A549 (cell line): ENCODE data around the gene TYW3. TPM values are rescaled to one million over a fixed set of nuclear protein-coding genes. Genes with fewer than 3 reads are reported as not detected.
A peak's percentile ranks its signal among the peaks of the same experiment; 100 is the strongest.

ENCODE experiments used
- ATAC-seq, 2 experiments: fragments of 200-7000 bp in 1 of 2; fragments of >200 bp in 1 of 2; cut with Nextera tagmentation in 1 of 2; cut with Tn5 transposase in 1 of 2; 3 replicates each; pipeline versions ENCODE4 v1.8.0 to v1.9.1; 2018 to 2020; ENCODE audit warnings: mild to moderate bottlenecking in 1 of 2, moderate library complexity in 1 of 2
- CTCF ChIA-PET: fragments of 300-600 bp; sonication (Branson Sonifier 250); formaldehyde crosslinking; extraction: SDS; loops from one replicate; lab custom pipeline; 2021; ENCODE audit warnings: antibody characterized with exemption, inconsistent platforms; lab: Yijun Ruan, JAX
- POLR2A ChIA-PET: fragments of 350-600 bp; formaldehyde crosslinking; extraction: SDS; loops from one replicate; lab custom pipeline; 2021; ENCODE audit warnings: antibody characterized with exemption, inconsistent platforms; lab: Yijun Ruan, JAX
- DNase-seq, 2 experiments: peaks; one replicate each; pipeline versions ENCODE4 v3.0.0 to v3.0.0-alpha.2; 2011 to 2016; ENCODE audit warnings: low read depth in 1 of 2, low spot score in 1 of 2
- FAIRE-seq: peaks from 2 replicates; lab custom pipeline; 2011; peaks lifted over from hg19 to GRCh38; lab: Jason Lieb, UNC
- H3K27ac ChIP-seq, 2 experiments: fragments of >200 bp; sonication (Bioruptor Twin); formaldehyde crosslinking; 3 replicates each; pipeline ENCODE4 v1.5.1; 2016 to 2017
- H3K4me1 ChIP-seq: fragments of >200 bp; sonication (Bioruptor Twin); formaldehyde crosslinking; 3 replicates; pipeline ENCODE4 v1.6.1; 2016
- H3K4me2 ChIP-seq: fragments of >200 bp; sonication (Bioruptor Twin); formaldehyde crosslinking; 3 replicates; pipeline ENCODE4 v1.6.1; 2016
- H3K4me3 ChIP-seq: fragments of >200 bp; sonication (Bioruptor Twin); formaldehyde crosslinking; 3 replicates; pipeline ENCODE4 v1.5.1; 2016
- H3K9me3 ChIP-seq: fragments of >200 bp; sonication (Bioruptor Twin); formaldehyde crosslinking; 3 replicates; pipeline ENCODE4 v1.6.1; 2016
- EHMT2 ChIP-seq: fragments of 200-600 bp; sonication (generic); IDR thresholded peaks from 2 replicates; pipeline ENCODE4 v1.6.1; 2016; ENCODE audit warnings: antibody characterized with exemption, low read depth, mild to moderate bottlenecking, moderate library complexity
- EP300 ChIP-seq, 2 experiments: fragments of >200 bp; sonication (Bioruptor Twin); formaldehyde crosslinking; IDR thresholded peaks; 2 replicates in 1 of 2; 3 replicates in 1 of 2; pipeline ENCODE4 v1.6.1; 2016 to 2017
- KDM1A ChIP-seq: fragments of 200-600 bp; sonication (generic); IDR thresholded peaks from 2 replicates; pipeline ENCODE4 v1.6.1; 2016; ENCODE audit warnings: low read depth, mild to moderate bottlenecking
- MAFK ChIP-seq: fragments of 450-650 bp; IDR thresholded peaks from 2 replicates; pipeline ENCODE4 v1.6.1; 2014; ENCODE audit not compliant: partially characterized antibody
- MAZ ChIP-seq: fragments of 150-350 bp; IDR thresholded peaks from 2 replicates; pipeline ENCODE4 v1.6.1; 2014; ENCODE audit warnings: antibody characterized with exemption, low read depth, low read length, borderline replicate concordance
- MYC ChIP-seq: IDR thresholded peaks from 2 replicates; pipeline ENCODE4 v1.6.1; 2012; ENCODE audit warnings: mild to moderate bottlenecking, inconsistent platforms, low read length, improper control_type of control experiment, borderline replicate concordance
- POLR2A ChIP-seq: IDR thresholded peaks from 2 replicates; pipeline ENCODE4 v1.6.1; 2012; ENCODE audit warnings: mild to moderate bottlenecking, low read length
- RCOR1 ChIP-seq: fragments of 150-350 bp; IDR thresholded peaks from 2 replicates; pipeline ENCODE4 v1.6.1; 2014; ENCODE audit warnings: antibody characterized with exemption, low read length, low read depth
- TFCP2L1 ChIP-seq: fragments of 250-450 bp; sonication (Bioruptor Pico); IDR thresholded peaks from 2 replicates; pipeline ENCODE4 v1.5.0; 2021; ENCODE audit warnings: mild to moderate bottlenecking
- TP53 ChIP-seq: fragments of 250-450 bp; sonication (Bioruptor Pico); IDR thresholded peaks from 2 replicates; pipeline ENCODE4 v1.5.0; 2021; ENCODE audit warnings: mild to moderate bottlenecking, moderate library complexity
- ZFP36 ChIP-seq: fragments of 450-650 bp; IDR thresholded peaks from 2 replicates; pipeline ENCODE4 v1.6.1; 2014; ENCODE audit warnings: borderline replicate concordance; ENCODE audit not compliant: partially characterized antibody
- WGBS: methylation state at CpG from one replicate; pipeline ENCODE4 v1.1.6; 2017; ENCODE audit errors: missing lambda C conversion rate; 5-methylcytosine and 5-hydroxymethylcytosine counted together
- polyA plus RNA-seq, 4 experiments: library from polyadenylated mRNA; depleted of rRNA in 3 of 4; stranded (reverse); fragments of >200 nt; fragmentation: RNase III in 1 of 4; extraction: RNeasy Plus Mini Kit Qiagen cat#74134 plus additional on column Dnase treatment in 1 of 4; gene quantifications; 2 replicates in 3 of 4; 3 replicates in 1 of 4; pipeline ENCODE4 v1.2.3, GENCODE V29; 2011 to 2017
- TF ChIP-seq, protein P1 (sequence below): fragments of 250-450 bp; sonication (Bioruptor Pico); IDR thresholded peaks from 2 replicates; pipeline ENCODE4 v1.5.0; 2020; ENCODE audit warnings: low read depth, mild to moderate bottlenecking, moderate library complexity
- TF ChIP-seq, protein P2 (sequence below): fragments of >200 bp; sonication (Bioruptor Twin); formaldehyde crosslinking; IDR thresholded peaks from 2 replicates; pipeline ENCODE4 v1.6.1; 2016
- TF ChIP-seq, protein P3 (sequence below): fragments of 200-600 bp; sonication (generic); IDR thresholded peaks from 2 replicates; pipeline ENCODE4 v1.6.1; 2016; ENCODE audit warnings: antibody characterized with exemption, mild to moderate bottlenecking, moderate library complexity
- TF ChIP-seq, protein P4 (sequence below): IDR thresholded peaks from 2 replicates; pipeline ENCODE4 v1.6.1; 2012

The TYW3 gene
- polyA plus RNA-seq, 2 of the 4 experiments (the other 2 are of a cell fraction) = 17.1 to 33.1 TPM

- FAIRE-seq (no peak), ATAC-seq (no peak), DNase-seq (no peak)
- H3K4me2 ChIP-seq = peak overlapping the region; percentile 38
- no peak overlapping the region for H3K4me3 ChIP-seq
- H3K9me3 ChIP-seq = no peaks in the 10 kb centered on the region
- H3K4me1 ChIP-seq = 0 out of 3 replicates have a peak, but pooled peaks cover 3% of the 10 kb centered on the region
- WGBS = 73% methylated on average over 2 of the region's 2 CpGs
- CTCF ChIA-PET = no interaction called here
- POLR2A ChIA-PET = no interaction called here
- H3K27ac ChIP-seq = no peak overlapping the region
- TF ChIP-seq MAFK = no peak
- TF ChIP-seq RCOR1 = no peak
- TF ChIP-seq EHMT2 = no peak
- TF ChIP-seq TP53 (CRISPR knock-in tag) = no peak
- TF ChIP-seq, protein P1, sequence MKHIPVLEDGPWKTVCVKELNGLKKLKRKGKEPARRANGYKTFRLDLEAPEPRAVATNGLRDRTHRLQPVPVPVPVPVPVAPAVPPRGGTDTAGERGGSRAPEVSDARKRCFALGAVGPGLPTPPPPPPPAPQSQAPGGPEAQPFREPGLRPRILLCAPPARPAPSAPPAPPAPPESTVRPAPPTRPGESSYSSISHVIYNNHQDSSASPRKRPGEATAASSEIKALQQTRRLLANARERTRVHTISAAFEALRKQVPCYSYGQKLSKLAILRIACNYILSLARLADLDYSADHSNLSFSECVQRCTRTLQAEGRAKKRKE (CRISPR knock-in tag) = no peak
- TF ChIP-seq KDM1A = no peak
- TF ChIP-seq, all 56 proteins: peak for 0
Observed at GRCh38 chr1:74773582-74773981, 40.6 kb downstream of the TYW3 start.

GRCh38 chr1:74775735-74776134 is 42.8 kb downstream of the TYW3 start:
- ChIA-PET CTCF (interaction anchor here (0.6 to 2.3 kb wide), 2 partner anchors 428 kb away, joined by 3 to 6 read pairs; no protein-coding TSS in a partner anchor), POLR2A (no interaction called here)
- no peak for FAIRE-seq
- no peak overlapping the region for H3K27ac ChIP-seq
- no peak overlapping the region for H3K4me2 ChIP-seq
- 0 out of 3 replicates have a peak, but pooled peaks cover 3% of the 10 kb centered on the region for H3K4me1 ChIP-seq
- no peak for DNase-seq
- WGBS = 57% methylated on average over 2 of the region's 2 CpGs
- TF ChIP-seq POLR2A = no peak
- TF ChIP-seq MYC = no peak
- TF ChIP-seq RCOR1 = no peak
- no peaks in the 10 kb centered on the region for H3K9me3 ChIP-seq
- no peak for ATAC-seq
- no peak overlapping the region for H3K4me3 ChIP-seq

DNA sequence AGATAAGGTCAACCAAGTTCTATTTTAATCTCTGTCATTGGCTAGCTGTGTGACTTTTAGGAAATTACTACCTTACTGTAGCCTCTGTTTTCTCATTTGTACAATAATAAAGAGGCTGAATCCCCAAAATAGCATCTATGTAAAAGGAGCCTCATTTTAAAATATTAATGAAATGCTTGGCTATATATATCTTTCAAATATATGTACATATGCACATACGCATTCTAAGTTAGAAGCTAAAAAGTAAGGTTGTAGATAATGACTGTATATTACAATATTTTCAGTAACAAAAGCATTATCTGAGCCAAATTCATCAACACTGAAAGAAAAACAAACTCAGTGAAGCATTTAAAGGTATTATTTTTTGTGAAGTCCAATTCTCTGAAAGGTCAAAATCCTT is 44.6 kb downstream of the TYW3 start:
- no peak overlapping the region for H3K4me2 ChIP-seq
- H3K4me1 ChIP-seq = 0 out of 3 replicates have a peak, but pooled peaks cover under 1% of the 10 kb centered on the region
- H3K9me3 ChIP-seq = no peaks in the 10 kb centered on the region
- ATAC-seq = no peak
- 84% methylated on average over 1 of the region's 1 CpG for WGBS
- no peak overlapping the region for H3K4me3 ChIP-seq
- H3K27ac ChIP-seq = no peak overlapping the region
- TF ChIP-seq POLR2A (no peak), EP300 (IDR thresholded peaks at IDR 0.05) (no peak), MAZ (no peak), TFCP2L1 (CRISPR knock-in tag) (no peak)
- TF ChIP-seq, protein P2, sequence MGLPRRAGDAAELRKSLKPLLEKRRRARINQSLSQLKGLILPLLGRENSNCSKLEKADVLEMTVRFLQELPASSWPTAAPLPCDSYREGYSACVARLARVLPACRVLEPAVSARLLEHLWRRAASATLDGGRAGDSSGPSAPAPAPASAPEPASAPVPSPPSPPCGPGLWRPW = no peak
- TF ChIP-seq, protein P3, sequence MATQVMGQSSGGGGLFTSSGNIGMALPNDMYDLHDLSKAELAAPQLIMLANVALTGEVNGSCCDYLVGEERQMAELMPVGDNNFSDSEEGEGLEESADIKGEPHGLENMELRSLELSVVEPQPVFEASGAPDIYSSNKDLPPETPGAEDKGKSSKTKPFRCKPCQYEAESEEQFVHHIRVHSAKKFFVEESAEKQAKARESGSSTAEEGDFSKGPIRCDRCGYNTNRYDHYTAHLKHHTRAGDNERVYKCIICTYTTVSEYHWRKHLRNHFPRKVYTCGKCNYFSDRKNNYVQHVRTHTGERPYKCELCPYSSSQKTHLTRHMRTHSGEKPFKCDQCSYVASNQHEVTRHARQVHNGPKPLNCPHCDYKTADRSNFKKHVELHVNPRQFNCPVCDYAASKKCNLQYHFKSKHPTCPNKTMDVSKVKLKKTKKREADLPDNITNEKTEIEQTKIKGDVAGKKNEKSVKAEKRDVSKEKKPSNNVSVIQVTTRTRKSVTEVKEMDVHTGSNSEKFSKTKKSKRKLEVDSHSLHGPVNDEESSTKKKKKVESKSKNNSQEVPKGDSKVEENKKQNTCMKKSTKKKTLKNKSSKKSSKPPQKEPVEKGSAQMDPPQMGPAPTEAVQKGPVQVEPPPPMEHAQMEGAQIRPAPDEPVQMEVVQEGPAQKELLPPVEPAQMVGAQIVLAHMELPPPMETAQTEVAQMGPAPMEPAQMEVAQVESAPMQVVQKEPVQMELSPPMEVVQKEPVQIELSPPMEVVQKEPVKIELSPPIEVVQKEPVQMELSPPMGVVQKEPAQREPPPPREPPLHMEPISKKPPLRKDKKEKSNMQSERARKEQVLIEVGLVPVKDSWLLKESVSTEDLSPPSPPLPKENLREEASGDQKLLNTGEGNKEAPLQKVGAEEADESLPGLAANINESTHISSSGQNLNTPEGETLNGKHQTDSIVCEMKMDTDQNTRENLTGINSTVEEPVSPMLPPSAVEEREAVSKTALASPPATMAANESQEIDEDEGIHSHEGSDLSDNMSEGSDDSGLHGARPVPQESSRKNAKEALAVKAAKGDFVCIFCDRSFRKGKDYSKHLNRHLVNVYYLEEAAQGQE = no peak
- TF ChIP-seq, protein P4, sequence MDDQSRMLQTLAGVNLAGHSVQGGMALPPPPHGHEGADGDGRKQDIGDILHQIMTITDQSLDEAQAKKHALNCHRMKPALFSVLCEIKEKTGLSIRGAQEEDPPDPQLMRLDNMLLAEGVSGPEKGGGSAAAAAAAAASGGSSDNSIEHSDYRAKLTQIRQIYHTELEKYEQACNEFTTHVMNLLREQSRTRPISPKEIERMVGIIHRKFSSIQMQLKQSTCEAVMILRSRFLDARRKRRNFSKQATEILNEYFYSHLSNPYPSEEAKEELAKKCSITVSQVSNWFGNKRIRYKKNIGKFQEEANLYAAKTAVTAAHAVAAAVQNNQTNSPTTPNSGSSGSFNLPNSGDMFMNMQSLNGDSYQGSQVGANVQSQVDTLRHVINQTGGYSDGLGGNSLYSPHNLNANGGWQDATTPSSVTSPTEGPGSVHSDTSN = no peak
- TF ChIP-seq, all 56 proteins: peak for 0
- no peak for DNase-seq
- ChIA-PET CTCF (no interaction called here), POLR2A (no interaction called here)
- no peak for FAIRE-seq

DNA sequence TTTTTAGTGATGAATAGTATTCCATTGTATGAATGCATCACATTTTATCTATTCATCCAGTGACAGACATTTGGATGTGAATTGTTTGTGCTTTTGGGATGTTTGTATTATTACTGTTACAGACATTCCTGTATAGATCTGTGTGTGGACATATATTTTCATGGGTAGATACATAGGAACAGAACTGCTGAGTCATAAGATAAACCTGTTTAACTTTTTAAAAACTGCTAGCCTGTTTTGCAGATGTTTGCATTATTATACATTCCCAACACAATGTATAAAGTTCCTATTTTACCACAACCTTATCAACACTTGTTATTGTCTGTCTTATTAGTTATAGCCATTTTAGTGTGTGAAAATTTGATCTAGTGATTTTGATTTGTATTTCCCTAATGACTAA is 46.8 kb downstream of the TYW3 start:
- ChIA-PET POLR2A (no interaction called here), CTCF (no interaction called here)
- Histone ChIP-seq H3K4me2 (no peak overlapping the region), H3K4me1 (no peaks in the 10 kb centered on the region), H3K4me3 (no peak overlapping the region), H3K9me3 (no peaks in the 10 kb centered on the region), H3K27ac (no peak overlapping the region)
- TF ChIP-seq MAFK = peak; percentile 79
- TF ChIP-seq ZFP36 = no peak
- DNase-seq (no peak), FAIRE-seq (no peak), ATAC-seq (no peak)
